ENCODE data around the gene RAB3GAP1.

DNA sequence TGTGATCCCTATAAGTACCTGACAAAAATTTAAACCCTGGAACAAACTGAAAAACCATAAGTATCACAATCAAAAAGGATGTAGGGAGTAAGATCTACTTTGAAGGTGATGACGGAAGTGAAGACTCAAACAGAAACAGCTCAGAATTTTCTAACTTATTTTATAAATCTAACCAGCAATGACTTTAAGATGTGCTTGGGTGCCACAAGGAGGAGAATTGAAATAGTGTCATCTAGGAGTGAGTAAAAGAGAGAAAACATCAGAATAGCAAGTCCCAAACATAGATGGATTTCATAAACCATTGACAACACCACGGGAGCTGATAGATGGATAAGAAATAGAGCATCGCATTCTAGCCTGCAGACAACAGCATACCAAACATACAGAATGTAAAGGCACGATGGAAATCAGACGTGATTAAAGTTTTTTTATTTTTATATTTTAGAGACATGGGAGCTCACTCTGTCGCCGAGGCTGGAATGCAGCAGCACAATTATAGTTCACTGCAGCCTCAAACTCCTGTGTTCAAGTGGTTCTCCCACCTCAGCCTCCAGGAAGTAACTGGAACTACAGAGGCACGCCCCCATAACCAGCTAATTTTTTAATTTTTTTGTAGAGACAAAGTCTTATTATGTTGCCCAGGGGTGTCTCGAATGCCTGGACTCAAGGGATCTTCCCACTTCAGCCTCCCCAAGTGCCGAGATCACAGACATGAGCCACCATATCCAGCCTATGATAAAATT lies 41.7 kb upstream of the RAB3GAP1 start:
- TF ChIP-seq CTCF (IDR thresholded peaks at IDR 0.05; ENCODE audit: poor library complexity, severe bottlenecking) (no peak), POLR2AphosphoS5 (IDR thresholded peaks at IDR 0.05) (no peak), EP300 (conservative IDR thresholded peaks at IDR 0.05; ENCODE audit: poor library complexity, severe bottlenecking) (no peak), EZH2 (IDR thresholded peaks at IDR 0.05; ENCODE audit: borderline replicate concordance, insufficient read depth, low read length, poor library complexity, severe bottlenecking) (no peak), MXI1 (conservative IDR thresholded peaks at IDR 0.05; ENCODE audit: poor library complexity, severe bottlenecking) (no peak), SMC3 (conservative IDR thresholded peaks at IDR 0.05; ENCODE audit: poor library complexity) (no peak), TAF1 (IDR thresholded peaks at IDR 0.05; ENCODE audit: low read depth) (no peak)

Measured in neural cell (in vitro differentiated cells).